Peyer's patch (tissue), 4 donors: ENCODE results near the gene KRT72. TPM values are rescaled to one million over a fixed set of nuclear protein-coding genes. Genes with fewer than 3 reads are reported as not detected.

Experiments used
- DNase-seq, 3 donors: peaks; one replicate each; pipeline ENCODE4 v3.0.0-alpha.2; 2017 to 2019
- H3K27ac ChIP-seq, 4 donors: fragments of 200-600 bp; sonication (generic); one replicate each; pipeline ENCODE4 v1.5.1; 2016 to 2019
- H3K27me3 ChIP-seq, 2 donors: fragments of 200-600 bp; sonication (generic); one replicate each; pipeline ENCODE4 v1.5.1; 2019
- H3K36me3 ChIP-seq, 3 donors: fragments of 200-600 bp; sonication (generic); one replicate each; pipeline ENCODE4 v1.5.1; 2016 to 2019
- H3K4me1 ChIP-seq, 4 donors: fragments of 200-600 bp; sonication (generic); one replicate each; pipeline ENCODE4 v1.5.1; 2016 to 2019
- H3K4me3 ChIP-seq, 4 donors: fragments of 200-600 bp; sonication (generic); 1 replicate in 3 of 4; 2 replicates in 1 of 4; pipeline ENCODE4 v1.5.1; 2016 to 2019; ENCODE audit warnings: mild to moderate bottlenecking in 1 of 4
- H3K9me3 ChIP-seq, 4 donors: fragments of 200-600 bp; sonication (generic); one replicate each; pipeline ENCODE4 v1.5.1; 2016 to 2019; ENCODE audit warnings: mild to moderate bottlenecking in 1 of 4
- POLR2A ChIP-seq, 2 donors: fragments of 450-650 bp; IDR thresholded peaks; one replicate each; pipeline ENCODE4 v1.5.1; 2017; ENCODE audit warnings: antibody characterized with exemption in 2 of 2, mild to moderate bottlenecking in 2 of 2, moderate library complexity in 2 of 2
- total RNA-seq, 4 donors: library from RNA; depleted of rRNA; stranded (reverse); fragments of >200 nt; gene quantifications; one replicate each; pipeline ENCODE4 v1.1.0, GENCODE V29; 2016
- TF ChIP-seq, protein P1 (sequence below), 6 experiments: fragments of 450-650 bp in 4 of 6; fragments of 200-600 bp in 2 of 6; sonication (generic) in 1 of 6; IDR thresholded peaks; one replicate each; pipeline ENCODE4 v1.5.1; 2017 to 2019; ENCODE audit warnings: antibody characterized with exemption in 6 of 6, mild to moderate bottlenecking in 3 of 6, moderate library complexity in 1 of 6

The KRT72 gene
- total RNA-seq, 4 donors from 2014 or later, result 1.1 to 4.5 (median 2.3) TPM; not detected in 1

DNA sequence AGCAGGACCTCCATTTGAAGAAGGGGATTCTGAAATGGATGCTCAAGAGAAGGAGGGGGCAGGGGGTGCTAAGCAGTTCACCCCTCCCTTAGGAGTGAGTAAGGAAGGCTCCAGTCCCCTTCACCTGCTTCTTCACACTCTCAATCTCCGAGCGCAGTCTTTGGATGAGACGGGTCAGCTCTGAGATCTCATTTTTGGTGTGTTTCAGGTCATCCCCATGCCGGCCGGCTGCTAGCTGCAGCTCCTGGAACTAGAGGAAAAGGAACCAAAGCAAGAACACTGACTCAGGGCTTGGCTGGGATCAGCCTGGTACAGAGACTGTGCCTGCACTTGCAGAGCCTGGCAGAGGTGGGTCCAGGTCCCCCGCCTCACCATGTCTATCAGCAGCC is 9.8 kb upstream of the KRT72 start:
- H3K27ac ChIP-seq, result no peak overlapping the region
- no peaks in the 10 kb centered on the region for H3K27me3 ChIP-seq
- no peak for DNase-seq
- no peaks in the 10 kb centered on the region for H3K9me3 ChIP-seq
- H3K4me1 ChIP-seq, result no peaks in the 10 kb centered on the region
- no peak overlapping the region for H3K4me3 ChIP-seq
- H3K36me3 ChIP-seq, result no peaks in the 10 kb centered on the region
- TF ChIP-seq POLR2A (IDR thresholded peaks at IDR 0.05), result no peak
- TF ChIP-seq, protein P1, sequence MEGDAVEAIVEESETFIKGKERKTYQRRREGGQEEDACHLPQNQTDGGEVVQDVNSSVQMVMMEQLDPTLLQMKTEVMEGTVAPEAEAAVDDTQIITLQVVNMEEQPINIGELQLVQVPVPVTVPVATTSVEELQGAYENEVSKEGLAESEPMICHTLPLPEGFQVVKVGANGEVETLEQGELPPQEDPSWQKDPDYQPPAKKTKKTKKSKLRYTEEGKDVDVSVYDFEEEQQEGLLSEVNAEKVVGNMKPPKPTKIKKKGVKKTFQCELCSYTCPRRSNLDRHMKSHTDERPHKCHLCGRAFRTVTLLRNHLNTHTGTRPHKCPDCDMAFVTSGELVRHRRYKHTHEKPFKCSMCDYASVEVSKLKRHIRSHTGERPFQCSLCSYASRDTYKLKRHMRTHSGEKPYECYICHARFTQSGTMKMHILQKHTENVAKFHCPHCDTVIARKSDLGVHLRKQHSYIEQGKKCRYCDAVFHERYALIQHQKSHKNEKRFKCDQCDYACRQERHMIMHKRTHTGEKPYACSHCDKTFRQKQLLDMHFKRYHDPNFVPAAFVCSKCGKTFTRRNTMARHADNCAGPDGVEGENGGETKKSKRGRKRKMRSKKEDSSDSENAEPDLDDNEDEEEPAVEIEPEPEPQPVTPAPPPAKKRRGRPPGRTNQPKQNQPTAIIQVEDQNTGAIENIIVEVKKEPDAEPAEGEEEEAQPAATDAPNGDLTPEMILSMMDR (IDR thresholded peaks at IDR 0.05), result no peak

GRCh38 chr12:52608826-52609630 is 7.8 kb upstream of the KRT72 start:
- H3K4me3 ChIP-seq, result no peak overlapping the region
- no peaks in the 10 kb centered on the region for H3K27me3 ChIP-seq
- H3K4me1 ChIP-seq, result no peaks in the 10 kb centered on the region
- H3K36me3 ChIP-seq, result no peaks in the 10 kb centered on the region
- TF ChIP-seq POLR2A (IDR thresholded peaks at IDR 0.05), result no peak
- TF ChIP-seq, protein P1 (IDR thresholded peaks at IDR 0.05), result no peak
- H3K9me3 ChIP-seq, result no peaks in the 10 kb centered on the region
- no peak for DNase-seq
- H3K27ac ChIP-seq, result no peak overlapping the region

DNA sequence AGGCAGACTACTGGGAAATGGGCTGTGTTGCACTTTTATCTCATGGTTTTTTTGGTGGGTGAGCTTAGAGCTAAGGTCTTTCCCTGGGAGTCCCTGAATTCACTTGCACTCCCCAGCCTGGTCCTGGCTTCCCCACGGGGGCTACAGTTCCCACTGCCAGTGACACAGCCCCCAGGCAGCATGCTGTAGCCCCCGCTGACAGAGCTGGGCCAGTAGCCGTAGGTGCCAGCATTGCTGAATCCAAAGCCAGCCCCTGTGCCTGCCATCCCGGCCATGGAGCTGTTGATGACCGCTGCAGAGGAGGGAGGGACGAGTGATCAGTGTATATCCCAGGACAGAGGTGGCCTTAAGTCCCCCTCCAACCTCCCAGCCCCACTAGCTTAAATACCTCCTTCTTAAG is 6.9 kb upstream of the KRT72 start:
- Histone ChIP-seq H3K9me3 (no peaks in the 10 kb centered on the region), H3K27ac (no peak overlapping the region), H3K4me1 (no peaks in the 10 kb centered on the region), H3K36me3 (no peaks in the 10 kb centered on the region), H3K4me3 (no peak overlapping the region), H3K27me3 (no peaks in the 10 kb centered on the region)
- DNase-seq, result no peak
- no peak for TF ChIP-seq POLR2A (IDR thresholded peaks at IDR 0.05)
- TF ChIP-seq, protein P1 (IDR thresholded peaks at IDR 0.05), result no peak

DNA sequence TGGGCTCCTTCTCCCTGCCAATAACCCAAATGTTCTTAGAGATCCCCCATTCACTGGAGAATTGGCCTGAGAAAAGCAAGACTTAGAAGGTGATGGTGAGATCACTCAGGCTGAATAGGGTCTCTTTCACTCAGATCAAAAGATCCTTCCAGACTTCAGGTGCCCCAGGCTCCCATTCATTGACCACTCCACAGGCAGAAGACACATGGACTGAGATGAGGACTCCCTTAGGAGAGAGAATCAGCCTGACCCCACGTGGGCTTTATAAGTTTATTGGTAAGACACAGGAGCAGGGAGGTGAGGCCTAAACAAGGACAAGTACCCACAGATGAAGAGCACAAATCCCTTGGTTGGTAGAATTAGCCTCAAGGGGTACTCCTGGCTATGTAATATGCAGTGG is 6.1 kb upstream of the KRT72 start:
- H3K4me3 ChIP-seq, result no peak overlapping the region
- H3K27me3 ChIP-seq, result no peaks in the 10 kb centered on the region
- H3K4me1 ChIP-seq, result no peaks in the 10 kb centered on the region
- H3K27ac ChIP-seq, result no peak overlapping the region
- TF ChIP-seq, protein P1 (IDR thresholded peaks at IDR 0.05), result no peak
- TF ChIP-seq POLR2A (IDR thresholded peaks at IDR 0.05), result no peak
- H3K9me3 ChIP-seq, result no peaks in the 10 kb centered on the region
- no peak for DNase-seq
- no peaks in the 10 kb centered on the region for H3K36me3 ChIP-seq

- Histone ChIP-seq H3K9me3 (no peaks in the 10 kb centered on the region), H3K27ac (no peak overlapping the region), H3K4me1 (no peaks in the 10 kb centered on the region), H3K36me3 (no peaks in the 10 kb centered on the region), H3K27me3 (no peaks in the 10 kb centered on the region), H3K4me3 (no peak overlapping the region)
- no peak for TF ChIP-seq POLR2A (IDR thresholded peaks at IDR 0.05)
- TF ChIP-seq, protein P1 (IDR thresholded peaks at IDR 0.05), result no peak
- DNase-seq, result no peak
Observed at GRCh38 chr12:52606581-52607218, 5.4 kb upstream of the KRT72 start.
